CD14-positive monocyte (primary cell): ENCODE results near the gene LCE3B. TPM values are rescaled to one million over a fixed set of nuclear protein-coding genes. Genes with fewer than 3 reads are reported as not detected.

ENCODE experiments used
- DNase-seq, 3 donors: peaks; one replicate each; pipeline ENCODE4 v3.0.0-alpha.2; 2011 to 2022
- H2AFZ ChIP-seq: 2 replicates; pipeline ENCODE4 v1.6.0; 2012; ENCODE audit warnings: mild to moderate bottlenecking, low read depth, low read length, inconsistent platforms; ENCODE audit not compliant: insufficient read depth, poor library complexity, severe bottlenecking
- H3K27ac ChIP-seq, 2 donors: 1 replicate in 1 of 2; 2 replicates in 1 of 2; pipeline ENCODE4 v1.5.1; 2012 to 2013; ENCODE audit warnings: low read length in 2 of 2, control low read depth in 1 of 2, inconsistent platforms in 1 of 2, low read depth in 1 of 2, mild to moderate bottlenecking in 1 of 2
- H3K27me3 ChIP-seq, 2 donors: one replicate each; pipeline versions ENCODE4 v1.6.0 to v1.6.1; 2011 to 2013; ENCODE audit warnings: low read length in 2 of 2; ENCODE audit not compliant: control insufficient read depth in 2 of 2, insufficient read depth in 2 of 2
- H3K36me3 ChIP-seq, 2 donors: replicated peaks in 1 of 2; 1 replicate in 1 of 2; 2 replicates in 1 of 2; pipeline versions ENCODE4 v1.5.1 to v1.6.1; 2012 to 2013; ENCODE audit warnings: low read length in 2 of 2, control low read depth in 1 of 2, inconsistent platforms in 1 of 2, mild to moderate bottlenecking in 1 of 2; ENCODE audit not compliant: insufficient read depth in 2 of 2, control insufficient read depth in 1 of 2
- H3K4me1 ChIP-seq, 2 donors: 1 replicate in 1 of 2; 2 replicates in 1 of 2; pipeline versions ENCODE4 v1.5.1 to v1.6.1; 2012 to 2013; ENCODE audit warnings: low read length in 2 of 2, control low read depth in 1 of 2, inconsistent platforms in 1 of 2, mild to moderate bottlenecking in 1 of 2, moderate library complexity in 1 of 2; ENCODE audit not compliant: insufficient read depth in 2 of 2, control insufficient read depth in 1 of 2
- H3K4me2 ChIP-seq: replicated peaks from 2 replicates; pipeline ENCODE3; 2012; ENCODE audit warnings: low read length, moderate library complexity, mild to moderate bottlenecking; ENCODE audit not compliant: poor library complexity, severe bottlenecking; ENCODE audit errors: extremely low read depth
- H3K4me3 ChIP-seq, 3 experiments: fragments of 200-600 bp in 1 of 3; sonication (generic) in 1 of 3; replicated peaks in 1 of 3; 1 replicate in 2 of 3; 2 replicates in 1 of 3; pipeline ENCODE4 v1.5.1; 2011 to 2013; ENCODE audit warnings: low read length in 3 of 3, mild to moderate bottlenecking in 3 of 3, control low read depth in 2 of 3, low read depth in 2 of 3, inconsistent platforms in 1 of 3, moderate library complexity in 1 of 3
- H3K79me2 ChIP-seq: 2 replicates; pipeline ENCODE4 v1.6.0; 2012; ENCODE audit warnings: mild to moderate bottlenecking, control low read depth, inconsistent platforms, low read length, moderate library complexity; ENCODE audit not compliant: insufficient read depth
- H3K9ac ChIP-seq: 2 replicates; pipeline ENCODE4 v1.6.0; 2017; ENCODE audit warnings: low read length, mild to moderate bottlenecking; ENCODE audit not compliant: insufficient read depth, poor library complexity, severe bottlenecking
- H3K9me3 ChIP-seq, 2 donors: replicated peaks in 1 of 2; 1 replicate in 1 of 2; 2 replicates in 1 of 2; pipeline versions ENCODE4 v1.5.1 to v1.6.1; 2012 to 2013; ENCODE audit warnings: low read length in 2 of 2, control low read depth in 1 of 2; ENCODE audit not compliant: control insufficient read depth in 1 of 2, insufficient read depth in 1 of 2
- H4K20me1 ChIP-seq: 2 replicates; pipeline ENCODE4 v1.6.0; 2012; ENCODE audit warnings: mild to moderate bottlenecking, low read length, control low read depth, moderate library complexity; ENCODE audit not compliant: insufficient read depth
- H3K27ac Mint-ChIP-seq, 7 donors: one replicate each; pipeline ENCODE4 v1.8.0; 2020; ENCODE audit warnings: mild to moderate bottlenecking in 7 of 7, mixed read lengths in 7 of 7, moderate library complexity in 6 of 7, inconsistent platforms in 2 of 7
- H3K27me3 Mint-ChIP-seq, 3 donors: one replicate each; pipeline ENCODE4 v1.8.0; 2021 to 2022; ENCODE audit warnings: low read depth in 3 of 3, mild to moderate bottlenecking in 3 of 3, mixed read lengths in 3 of 3, moderate library complexity in 3 of 3, inconsistent platforms in 1 of 3
- H3K36me3 Mint-ChIP-seq, 2 donors: one replicate each; pipeline ENCODE4 v1.8.0; 2020; ENCODE audit warnings: mixed read lengths in 2 of 2, inconsistent platforms in 1 of 2, mild to moderate bottlenecking in 1 of 2
- H3K4me1 Mint-ChIP-seq: one replicate; pipeline ENCODE4 v1.8.0; 2020; ENCODE audit warnings: mild to moderate bottlenecking, mixed read lengths
- H3K4me3 Mint-ChIP-seq, 2 donors: one replicate each; pipeline ENCODE4 v1.8.0; 2020; ENCODE audit warnings: mild to moderate bottlenecking in 2 of 2, mixed read lengths in 2 of 2, moderate library complexity in 1 of 2
- H3K9me3 Mint-ChIP-seq, 7 donors: one replicate each; pipeline ENCODE4 v1.8.0; 2020 to 2022; ENCODE audit warnings: mixed read lengths in 7 of 7, mild to moderate bottlenecking in 6 of 7, moderate library complexity in 6 of 7, inconsistent platforms in 2 of 7
- WGBS: methylation state at CpG from one replicate; pipeline ENCODE4 v1.1.5; 2013; ENCODE audit warnings: missing lambda C conversion rate; ENCODE audit not compliant: insufficient coverage; 5-methylcytosine and 5-hydroxymethylcytosine counted together
- intact Hi-C, 2 donors: fragments of 100-400 bp; cut with micrococcal nuclease; formaldehyde crosslinking; loops; one replicate each; pipeline versions ENCODE4 v1.15.0 to v1.15.1; 2023
- polyA plus RNA-seq, 3 donors: library from polyadenylated mRNA; depleted of rRNA in 1 of 3; unstranded in 2 of 3; stranded (reverse) in 1 of 3; fragments of 300-500 nt in 2 of 3; fragments of >200 nt in 1 of 3; fragmentation: Illumina TruSeq in 2 of 3; gene quantifications; 1 replicate in 2 of 3; 2 replicates in 1 of 3; pipeline ENCODE4 v1.2.3, GENCODE V29; 2012 to 2021
- TF ChIP-seq, protein P1 (sequence below): fragments of 200-600 bp; IDR thresholded peaks from one replicate; pipeline ENCODE4 v1.8.0; 2022; ENCODE audit warnings: antibody characterized with exemption, mild to moderate bottlenecking

LCE3B gene
- polyA plus RNA-seq, 3 donors, result not detected

GRCh38 chr1:152657677-152658076 is 44.1 kb downstream of the LCE3B start:
- intact Hi-C loops, result no loop called here
- H3K79me2 ChIP-seq, result no peaks in the 10 kb centered on the region
- H3K27me3 Mint-ChIP-seq, result peaks cover 3 to 8% (median 6%) of the 10 kb centered on the region in 3 donors
- no peak overlapping the region for H3K27ac Mint-ChIP-seq
- H4K20me1 ChIP-seq, result no peaks in the 10 kb centered on the region
- no peak for DNase-seq
- TF ChIP-seq, protein P1, sequence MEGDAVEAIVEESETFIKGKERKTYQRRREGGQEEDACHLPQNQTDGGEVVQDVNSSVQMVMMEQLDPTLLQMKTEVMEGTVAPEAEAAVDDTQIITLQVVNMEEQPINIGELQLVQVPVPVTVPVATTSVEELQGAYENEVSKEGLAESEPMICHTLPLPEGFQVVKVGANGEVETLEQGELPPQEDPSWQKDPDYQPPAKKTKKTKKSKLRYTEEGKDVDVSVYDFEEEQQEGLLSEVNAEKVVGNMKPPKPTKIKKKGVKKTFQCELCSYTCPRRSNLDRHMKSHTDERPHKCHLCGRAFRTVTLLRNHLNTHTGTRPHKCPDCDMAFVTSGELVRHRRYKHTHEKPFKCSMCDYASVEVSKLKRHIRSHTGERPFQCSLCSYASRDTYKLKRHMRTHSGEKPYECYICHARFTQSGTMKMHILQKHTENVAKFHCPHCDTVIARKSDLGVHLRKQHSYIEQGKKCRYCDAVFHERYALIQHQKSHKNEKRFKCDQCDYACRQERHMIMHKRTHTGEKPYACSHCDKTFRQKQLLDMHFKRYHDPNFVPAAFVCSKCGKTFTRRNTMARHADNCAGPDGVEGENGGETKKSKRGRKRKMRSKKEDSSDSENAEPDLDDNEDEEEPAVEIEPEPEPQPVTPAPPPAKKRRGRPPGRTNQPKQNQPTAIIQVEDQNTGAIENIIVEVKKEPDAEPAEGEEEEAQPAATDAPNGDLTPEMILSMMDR, result no peak
- H3K36me3 Mint-ChIP-seq, result no peaks in the 10 kb centered on the region
- H3K9ac ChIP-seq, result no peak overlapping the region
- no peaks in the 10 kb centered on the region for H3K9me3 Mint-ChIP-seq
- no peak overlapping the region for H2AFZ ChIP-seq
- no peaks in the 10 kb centered on the region for H3K36me3 ChIP-seq
- H3K27me3 ChIP-seq, result no peaks in the 10 kb centered on the region
- no peak overlapping the region for H3K4me3 Mint-ChIP-seq
- no peaks in the 10 kb centered on the region for H3K9me3 ChIP-seq
- no peaks in the 10 kb centered on the region for H3K4me1 ChIP-seq
- WGBS, result 83% methylated on average over 1 of the region's 4 CpGs
- no peak overlapping the region for H3K4me2 ChIP-seq
- H3K4me3 ChIP-seq, result no peak overlapping the region
- no peak overlapping the region for H3K27ac ChIP-seq
- H3K4me1 Mint-ChIP-seq, result peaks cover 3% of the 10 kb centered on the region

DNA sequence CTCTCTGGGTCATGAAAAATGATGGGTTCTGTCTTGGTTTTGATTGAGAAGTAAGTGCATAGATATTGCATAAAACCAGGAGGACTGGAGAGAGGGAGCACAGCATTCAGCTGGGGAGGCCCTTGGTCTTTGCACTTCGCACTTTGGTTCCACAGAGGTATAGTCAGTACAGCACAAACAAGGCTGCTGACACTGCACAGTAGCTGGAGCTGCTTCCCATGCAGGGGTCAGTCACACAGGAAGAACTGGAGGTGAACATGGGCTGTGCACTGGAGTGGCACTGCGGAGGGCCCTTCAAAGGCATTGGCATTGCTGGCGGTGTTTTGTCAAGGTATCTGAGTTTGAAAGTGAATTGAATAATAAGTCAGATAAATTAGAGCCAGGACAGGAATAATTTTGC is 45.0 kb downstream of the LCE3B start:
- no peak overlapping the region for H3K27ac ChIP-seq
- no peak overlapping the region for H3K4me3 ChIP-seq
- no peaks in the 10 kb centered on the region for H3K36me3 Mint-ChIP-seq
- H3K27me3 ChIP-seq, result no peaks in the 10 kb centered on the region
- WGBS, result 94% methylated on average over 2 of the region's 3 CpGs
- H3K36me3 ChIP-seq, result no peaks in the 10 kb centered on the region
- no peak overlapping the region for H3K4me3 Mint-ChIP-seq
- no peak overlapping the region for H3K27ac Mint-ChIP-seq
- DNase-seq, result no peak
- H3K9me3 ChIP-seq, result no peaks in the 10 kb centered on the region
- H3K27me3 Mint-ChIP-seq, result peaks cover 3 to 5% (median 4%) of the 10 kb centered on the region in 3 donors
- H3K4me1 ChIP-seq, result no peaks in the 10 kb centered on the region
- no peaks in the 10 kb centered on the region for H3K9me3 Mint-ChIP-seq
- no peak overlapping the region for H3K4me2 ChIP-seq
- H4K20me1 ChIP-seq, result no peaks in the 10 kb centered on the region
- no peaks in the 10 kb centered on the region for H3K79me2 ChIP-seq
- no peak overlapping the region for H3K9ac ChIP-seq
- H3K4me1 Mint-ChIP-seq, result peaks cover 3% of the 10 kb centered on the region
- TF ChIP-seq, protein P1, result no peak
- intact Hi-C loops, result no loop called here
- no peak overlapping the region for H2AFZ ChIP-seq
